GM20000 (cell line): ENCODE results near the gene NWD2.

Experiments
- DNase-seq: peaks from one replicate; pipeline ENCODE4 v3.0.0; 2012; ENCODE audit warnings: low spot score
- CTCF ChIP-seq: IDR thresholded peaks from 2 replicates; pipeline ENCODE4 v1.5.1; 2012; ENCODE audit warnings: mild to moderate bottlenecking, control low read depth; ENCODE audit errors: extremely low read depth, missing control alignments

Gene NWD2

GRCh38 chr4:37383579-37384229 is 139.2 kb downstream of the NWD2 start:
- peak; percentile 33 for TF ChIP-seq CTCF
- DNase-seq: peak; percentile 38

DNA sequence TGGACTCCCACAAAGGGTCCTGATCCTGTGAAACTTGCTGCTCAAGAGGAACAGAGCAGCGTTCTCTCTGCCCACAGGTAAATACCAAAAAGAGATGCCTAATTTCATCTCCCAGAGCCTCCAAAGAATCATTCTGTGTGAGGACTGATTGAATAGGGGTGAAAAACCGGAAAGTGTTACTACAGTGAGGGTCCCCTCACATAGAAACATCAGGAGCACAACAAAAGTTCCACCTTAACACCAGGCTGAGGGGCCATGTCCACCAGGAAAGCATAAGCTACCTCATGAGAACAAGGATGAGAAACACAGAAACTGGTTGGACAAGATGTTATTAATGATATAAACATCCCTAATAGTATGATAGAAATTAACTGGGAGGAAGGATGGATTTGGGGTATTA is 140.9 kb downstream of the NWD2 start:
- DNase-seq: no peak
- TF ChIP-seq CTCF: no peak

GRCh38 chr4:37388681-37389365 is 144.3 kb downstream of the NWD2 start:
- DNase-seq: no peak
- no peak for TF ChIP-seq CTCF

GRCh38 chr4:37389366-37389765 is 144.8 kb downstream of the NWD2 start:
- no peak for TF ChIP-seq CTCF

GRCh38 chr4:37389967-37390580 is 145.5 kb downstream of the NWD2 start:
- peak; percentile 49 for DNase-seq
- TF ChIP-seq CTCF: peak; percentile 54

More at GRCh38 chr4:37389366-37389765, 144.8 kb downstream of the NWD2 start:
- no peak for DNase-seq

DNA sequence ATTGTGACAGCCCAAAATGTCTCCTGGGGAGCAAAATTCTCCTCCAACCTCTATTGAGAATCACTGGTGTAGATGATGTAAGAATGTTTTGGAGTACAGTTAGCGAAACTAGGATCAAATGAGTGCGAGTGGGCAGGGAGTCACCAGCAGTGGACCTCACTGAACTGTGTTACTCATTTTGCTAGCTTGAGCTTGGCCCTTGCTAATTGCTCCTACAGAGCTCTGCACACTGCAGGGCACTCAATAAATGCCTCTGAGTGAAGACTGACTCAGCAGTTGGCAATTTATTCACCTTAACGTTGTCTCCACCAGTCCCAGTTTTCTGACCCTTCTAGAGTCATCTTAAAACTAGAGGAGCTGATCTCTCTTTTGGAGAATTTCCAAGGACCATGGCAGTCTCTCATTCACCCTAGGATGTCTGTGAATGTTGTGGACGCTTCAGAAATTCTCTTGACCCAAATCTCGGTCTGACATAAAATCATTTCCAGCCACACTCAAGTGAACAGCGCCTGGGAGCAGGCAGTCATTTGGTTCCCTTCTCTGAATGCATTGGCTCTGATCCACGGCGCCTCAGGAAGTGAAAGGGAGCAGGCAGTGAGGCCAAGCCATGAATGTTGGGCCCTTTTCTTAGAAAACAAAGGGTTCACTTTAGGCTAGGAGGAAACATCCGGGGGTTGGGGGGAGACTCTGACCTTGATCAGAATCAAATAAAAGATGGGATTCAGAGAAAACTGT is 148.1 kb downstream of the NWD2 start:
- DNase-seq: no peak
- TF ChIP-seq CTCF: no peak
